Neural cell (in vitro differentiated cells): ENCODE data around the gene ACE. TPM values are rescaled to one million over a fixed set of nuclear protein-coding genes. Genes with fewer than 3 reads are reported as not detected.

Experiments
- H2AFZ ChIP-seq: fragments of 200-600, 300-800 bp; sonication (generic), shearing (Covaris generic); 2 replicates; pipeline ENCODE4 v1.6.0; 2014; ENCODE audit warnings: low read depth, mild to moderate bottlenecking, antibody characterized with exemption, low read length, moderate library complexity
- H3F3A ChIP-seq: fragments of 200-600 bp; shearing (Covaris generic); 2 replicates; pipeline ENCODE4 v1.6.1; 2016; ENCODE audit warnings: mild to moderate bottlenecking, moderate library complexity, mixed read lengths, antibody characterized with exemption, low read length; ENCODE audit not compliant: insufficient read depth, poor library complexity, severe bottlenecking
- H3K27ac ChIP-seq: fragments of 200-600, 300-800 bp; sonication (generic), shearing (Covaris generic); 2 replicates; pipeline ENCODE4 v1.5.1; 2014; ENCODE audit warnings: mild to moderate bottlenecking, low read length, moderate library complexity
- H3K27me3 ChIP-seq: fragments of 300-800, 200-600 bp; sonication (generic), shearing (Covaris generic); 2 replicates; pipeline ENCODE4 v1.6.0; 2014; ENCODE audit warnings: mild to moderate bottlenecking, low read depth, low read length, moderate library complexity; ENCODE audit not compliant: insufficient read depth
- H3K36me3 ChIP-seq: fragments of 300-800, 200-600 bp; sonication (generic), shearing (Covaris generic); 2 replicates; pipeline ENCODE4 v1.5.1; 2014; ENCODE audit warnings: mild to moderate bottlenecking, antibody characterized with exemption, low read length, moderate library complexity; ENCODE audit not compliant: insufficient read depth
- H3K4me2 ChIP-seq: fragments of 300-800, 200-600 bp; sonication (generic), shearing (Covaris generic); 2 replicates; pipeline ENCODE4 v1.6.0; 2014; ENCODE audit warnings: mild to moderate bottlenecking, low read length
- H3K4me3 ChIP-seq: fragments of 300-800, 200-600 bp; sonication (generic), shearing (Covaris generic); 2 replicates; pipeline ENCODE4 v1.5.1; 2014; ENCODE audit warnings: mild to moderate bottlenecking, low read length, moderate library complexity
- H3K79me2 ChIP-seq: fragments of 200-600 bp; shearing (Covaris generic); replicated peaks from 2 replicates; pipeline ENCODE4 v1.6.0; 2014; ENCODE audit warnings: mild to moderate bottlenecking, low read length, moderate library complexity; ENCODE audit not compliant: insufficient read depth
- H3K9ac ChIP-seq: fragments of 300-800, 200-600 bp; sonication (generic), shearing (Covaris generic); 2 replicates; pipeline ENCODE4 v1.6.1; 2016; ENCODE audit warnings: mild to moderate bottlenecking, low read length, mixed read lengths
- H3K9me2 ChIP-seq: fragments of 200-600 bp; shearing (Covaris generic); 2 replicates; pipeline ENCODE4 v1.6.1; 2016; ENCODE audit warnings: mild to moderate bottlenecking, low read length, mixed read lengths; ENCODE audit not compliant: insufficient read depth
- H3K9me3 ChIP-seq: fragments of 200-600, 300-800 bp; sonication (generic), shearing (Covaris generic); 2 replicates; pipeline ENCODE4 v1.6.1; 2016; ENCODE audit warnings: mild to moderate bottlenecking, mixed run types, low read length, moderate library complexity, mixed read lengths
- H4K20me1 ChIP-seq: fragments of 200-600 bp; shearing (Covaris generic); 2 replicates; pipeline ENCODE4 v1.6.1; 2016; ENCODE audit warnings: mild to moderate bottlenecking, mixed run types; ENCODE audit not compliant: insufficient read depth
- EP300 ChIP-seq: fragments of 450-650 bp; conservative IDR thresholded peaks from 2 replicates; pipeline ENCODE4 v1.6.1; 2014; ENCODE audit warnings: antibody characterized with exemption, mild to moderate bottlenecking, moderate library complexity; ENCODE audit not compliant: poor library complexity, severe bottlenecking
- EZH2 ChIP-seq: fragments of 200-600, 300-800 bp; shearing (Covaris generic), sonication (generic); IDR thresholded peaks from 2 replicates; pipeline ENCODE4 v1.6.1; 2014; ENCODE audit warnings: antibody characterized with exemption, low read length, borderline replicate concordance, mild to moderate bottlenecking; ENCODE audit not compliant: insufficient read depth, poor library complexity, severe bottlenecking
- MXI1 ChIP-seq: fragments of 450-650 bp; conservative IDR thresholded peaks from 2 replicates; pipeline ENCODE4 v1.6.1; 2014; ENCODE audit warnings: antibody characterized with exemption, mild to moderate bottlenecking; ENCODE audit not compliant: poor library complexity, severe bottlenecking
- POLR2AphosphoS5 ChIP-seq: IDR thresholded peaks from 2 replicates; pipeline ENCODE4 v1.6.1; 2012
- RAD21 ChIP-seq: fragments of 450-650 bp; conservative IDR thresholded peaks from 2 replicates; pipeline ENCODE4 v1.6.1; 2014; ENCODE audit warnings: antibody characterized with exemption, mild to moderate bottlenecking, moderate library complexity
- SMC3 ChIP-seq: fragments of 450-650 bp; conservative IDR thresholded peaks from 2 replicates; pipeline ENCODE4 v1.6.1; 2014; ENCODE audit warnings: antibody characterized with exemption, mild to moderate bottlenecking, moderate library complexity; ENCODE audit not compliant: poor library complexity
- TAF1 ChIP-seq: IDR thresholded peaks from 2 replicates; pipeline ENCODE4 v1.6.1; 2012; ENCODE audit warnings: low read depth
- polyA plus RNA-seq: library from polyadenylated mRNA; depleted of rRNA; stranded (reverse); fragments of >200 nt; gene quantifications from 2 replicates; pipeline ENCODE4 v1.2.3, GENCODE V29; 2014
- TF ChIP-seq, protein P1 (sequence below): fragments of 450-650 bp; IDR thresholded peaks from 2 replicates; pipeline ENCODE4 v1.5.1; 2014; ENCODE audit warnings: antibody characterized with exemption, mild to moderate bottlenecking, moderate library complexity; ENCODE audit not compliant: poor library complexity, severe bottlenecking
- TF ChIP-seq, protein P2 (sequence below): IDR thresholded peaks from 2 replicates; pipeline ENCODE4 v1.6.1; 2012; ENCODE audit warnings: borderline replicate concordance

The ACE gene
- polyA plus RNA-seq, 1 donor from 2014 or later, result 1.5 TPM

DNA sequence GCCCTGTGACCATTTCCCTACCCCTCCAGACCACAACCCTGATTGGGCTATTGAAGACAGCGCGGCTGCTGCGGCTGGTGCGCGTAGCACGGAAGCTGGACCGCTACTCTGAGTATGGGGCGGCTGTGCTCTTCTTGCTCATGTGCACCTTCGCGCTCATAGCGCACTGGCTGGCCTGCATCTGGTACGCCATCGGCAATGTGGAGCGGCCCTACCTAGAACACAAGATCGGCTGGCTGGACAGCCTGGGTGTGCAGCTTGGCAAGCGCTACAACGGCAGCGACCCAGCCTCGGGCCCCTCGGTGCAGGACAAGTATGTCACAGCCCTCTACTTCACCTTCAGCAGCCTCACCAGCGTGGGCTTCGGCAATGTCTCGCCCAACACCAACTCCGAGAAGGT is 58.8 kb downstream of the ACE start:
- H3K79me2 ChIP-seq, result no peaks in the 10 kb centered on the region
- H3K4me2 ChIP-seq, result no peak overlapping the region

DNA sequence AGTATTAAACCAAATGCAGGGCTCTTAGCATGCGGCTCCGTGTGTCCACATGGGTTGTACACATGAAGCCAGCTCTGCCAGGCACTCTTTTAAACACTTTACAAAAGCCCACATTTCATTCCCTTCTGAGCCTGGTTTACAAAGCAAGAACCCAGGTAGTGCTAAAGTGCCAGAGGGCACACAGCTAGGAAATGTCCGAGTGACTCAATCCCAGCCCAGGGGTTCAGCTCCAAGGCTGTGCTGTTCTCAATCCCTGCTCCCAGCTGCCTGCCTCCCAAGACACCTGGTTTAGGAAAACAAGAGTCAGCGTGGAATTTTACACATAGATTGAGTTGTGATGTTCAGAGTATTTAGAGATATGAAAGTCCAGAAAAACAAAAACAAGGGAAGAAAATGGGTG is 60.1 kb downstream of the ACE start:
- TF ChIP-seq, protein P1, sequence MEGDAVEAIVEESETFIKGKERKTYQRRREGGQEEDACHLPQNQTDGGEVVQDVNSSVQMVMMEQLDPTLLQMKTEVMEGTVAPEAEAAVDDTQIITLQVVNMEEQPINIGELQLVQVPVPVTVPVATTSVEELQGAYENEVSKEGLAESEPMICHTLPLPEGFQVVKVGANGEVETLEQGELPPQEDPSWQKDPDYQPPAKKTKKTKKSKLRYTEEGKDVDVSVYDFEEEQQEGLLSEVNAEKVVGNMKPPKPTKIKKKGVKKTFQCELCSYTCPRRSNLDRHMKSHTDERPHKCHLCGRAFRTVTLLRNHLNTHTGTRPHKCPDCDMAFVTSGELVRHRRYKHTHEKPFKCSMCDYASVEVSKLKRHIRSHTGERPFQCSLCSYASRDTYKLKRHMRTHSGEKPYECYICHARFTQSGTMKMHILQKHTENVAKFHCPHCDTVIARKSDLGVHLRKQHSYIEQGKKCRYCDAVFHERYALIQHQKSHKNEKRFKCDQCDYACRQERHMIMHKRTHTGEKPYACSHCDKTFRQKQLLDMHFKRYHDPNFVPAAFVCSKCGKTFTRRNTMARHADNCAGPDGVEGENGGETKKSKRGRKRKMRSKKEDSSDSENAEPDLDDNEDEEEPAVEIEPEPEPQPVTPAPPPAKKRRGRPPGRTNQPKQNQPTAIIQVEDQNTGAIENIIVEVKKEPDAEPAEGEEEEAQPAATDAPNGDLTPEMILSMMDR, result no peak
- TF ChIP-seq MXI1 (no peak), POLR2AphosphoS5 (no peak), EP300 (no peak), SMC3 (no peak), TAF1 (no peak), RAD21 (no peak), EZH2 (no peak)
- TF ChIP-seq, protein P2, sequence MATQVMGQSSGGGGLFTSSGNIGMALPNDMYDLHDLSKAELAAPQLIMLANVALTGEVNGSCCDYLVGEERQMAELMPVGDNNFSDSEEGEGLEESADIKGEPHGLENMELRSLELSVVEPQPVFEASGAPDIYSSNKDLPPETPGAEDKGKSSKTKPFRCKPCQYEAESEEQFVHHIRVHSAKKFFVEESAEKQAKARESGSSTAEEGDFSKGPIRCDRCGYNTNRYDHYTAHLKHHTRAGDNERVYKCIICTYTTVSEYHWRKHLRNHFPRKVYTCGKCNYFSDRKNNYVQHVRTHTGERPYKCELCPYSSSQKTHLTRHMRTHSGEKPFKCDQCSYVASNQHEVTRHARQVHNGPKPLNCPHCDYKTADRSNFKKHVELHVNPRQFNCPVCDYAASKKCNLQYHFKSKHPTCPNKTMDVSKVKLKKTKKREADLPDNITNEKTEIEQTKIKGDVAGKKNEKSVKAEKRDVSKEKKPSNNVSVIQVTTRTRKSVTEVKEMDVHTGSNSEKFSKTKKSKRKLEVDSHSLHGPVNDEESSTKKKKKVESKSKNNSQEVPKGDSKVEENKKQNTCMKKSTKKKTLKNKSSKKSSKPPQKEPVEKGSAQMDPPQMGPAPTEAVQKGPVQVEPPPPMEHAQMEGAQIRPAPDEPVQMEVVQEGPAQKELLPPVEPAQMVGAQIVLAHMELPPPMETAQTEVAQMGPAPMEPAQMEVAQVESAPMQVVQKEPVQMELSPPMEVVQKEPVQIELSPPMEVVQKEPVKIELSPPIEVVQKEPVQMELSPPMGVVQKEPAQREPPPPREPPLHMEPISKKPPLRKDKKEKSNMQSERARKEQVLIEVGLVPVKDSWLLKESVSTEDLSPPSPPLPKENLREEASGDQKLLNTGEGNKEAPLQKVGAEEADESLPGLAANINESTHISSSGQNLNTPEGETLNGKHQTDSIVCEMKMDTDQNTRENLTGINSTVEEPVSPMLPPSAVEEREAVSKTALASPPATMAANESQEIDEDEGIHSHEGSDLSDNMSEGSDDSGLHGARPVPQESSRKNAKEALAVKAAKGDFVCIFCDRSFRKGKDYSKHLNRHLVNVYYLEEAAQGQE, result no peak
- H3K9me3 ChIP-seq, result no peaks in the 10 kb centered on the region

More for the DNA sequence above, 58.8 kb downstream of the ACE start:
- TF ChIP-seq MXI1, result no peak
- no peak for TF ChIP-seq POLR2AphosphoS5
- TF ChIP-seq, protein P2, result no peak
- no peak for TF ChIP-seq RAD21
- no peak for TF ChIP-seq SMC3
- no peak for TF ChIP-seq TAF1
- no peak for TF ChIP-seq EZH2
- TF ChIP-seq, protein P1, result no peak
- no peak for TF ChIP-seq EP300
- Histone ChIP-seq H3K9me3 (no peaks in the 10 kb centered on the region), H3K36me3 (no peaks in the 10 kb centered on the region), H3K4me3 (no peak overlapping the region), H3K9me2 (no peaks in the 10 kb centered on the region), H4K20me1 (no peaks in the 10 kb centered on the region), H3K9ac (no peak overlapping the region), H3K27me3 (peaks cover 31% of the 10 kb centered on the region), H3F3A (no peaks in the 10 kb centered on the region), H2AFZ (no peak overlapping the region), H3K27ac (no peak overlapping the region)

More for the DNA sequence above, 60.1 kb downstream of the ACE start:
- Histone ChIP-seq H3K36me3 (no peaks in the 10 kb centered on the region), H2AFZ (no peak overlapping the region), H3K9me2 (no peaks in the 10 kb centered on the region), H3K79me2 (no peaks in the 10 kb centered on the region), H3K9ac (no peak overlapping the region), H3K27me3 (peaks cover 31% of the 10 kb centered on the region), H3K27ac (no peak overlapping the region), H4K20me1 (no peaks in the 10 kb centered on the region), H3K4me3 (no peak overlapping the region), H3K4me2 (no peak overlapping the region), H3F3A (no peaks in the 10 kb centered on the region)
